HepG2 (cell line): Measurements from ENCODE around the gene FNDC3B. TPM values are rescaled to one million over a fixed set of nuclear protein-coding genes. Genes with fewer than 3 reads are reported as not detected.
A peak's percentile ranks its signal among the peaks of the same experiment; 100 is the strongest.

Experiments used
- ATAC-seq: fragments of 200-7000 bp; cut with Tn5 transposase; 3 replicates; pipeline ENCODE4 v1.9.1; 2020; ENCODE audit warnings: mild to moderate bottlenecking, moderate library complexity
- BruUV-seq: library from RNA; stranded (reverse); fragments of 400-500 nt; replicated peaks from 2 replicates; lab custom pipeline; 2021; lab: Mats Ljungman, UMichigan
- CTCF ChIA-PET: fragments of 300-600 bp; formaldehyde crosslinking; extraction: SDS; loops from one replicate; lab custom pipeline; 2021; ENCODE audit warnings: low total read pairs, inconsistent platforms, low intra/inter-chr PET ratio; lab: Yijun Ruan, JAX
- POLR2A ChIA-PET: fragments of 350-600 bp; sonication (Branson Sonifier 250); formaldehyde crosslinking; loops from one replicate; lab custom pipeline; 2020; ENCODE audit warnings: antibody characterized with exemption, inconsistent platforms; lab: Yijun Ruan, JAX
- DNase-seq: peaks from one replicate; pipeline ENCODE4 v3.0.0-alpha.2; 2015; ENCODE audit warnings: low spot score
- FAIRE-seq: peaks from 3 replicates; lab custom pipeline; 2011; peaks lifted over from hg19 to GRCh38; lab: Jason Lieb, UNC
- H2AFZ ChIP-seq: one replicate; pipeline ENCODE4 v1.6.1; 2011; ENCODE audit warnings: low read length, inconsistent platforms
- H3K27ac ChIP-seq: fragments of 300-600 bp; 3 replicates; pipeline ENCODE4 v1.8.0; 2011; ENCODE audit warnings: mixed run types, mild to moderate bottlenecking, mixed read lengths, low read length, inconsistent platforms; ENCODE audit not compliant: insufficient read depth; ENCODE audit errors: extremely low read length
- H3K27me3 ChIP-seq, 2 experiments: fragments of 200-600 bp in 1 of 2; 2 replicates in 1 of 2; 3 replicates in 1 of 2; pipeline versions ENCODE4 v1.6.0 to v1.8.0; 2011; ENCODE audit warnings: low read length in 2 of 2, mild to moderate bottlenecking in 2 of 2, moderate library complexity in 2 of 2, inconsistent platforms in 1 of 2; ENCODE audit not compliant: insufficient read depth in 2 of 2, control insufficient read depth in 1 of 2
- H3K36me3 ChIP-seq, 2 experiments: fragments of 200-600 bp in 1 of 2; replicated peaks in 1 of 2; 2 replicates in 1 of 2; 3 replicates in 1 of 2; pipeline versions ENCODE4 v1.5.1 to v1.8.0; 2011; ENCODE audit warnings: low read length in 2 of 2, inconsistent platforms in 1 of 2; ENCODE audit not compliant: insufficient read depth in 2 of 2, control insufficient read depth in 1 of 2
- H3K4me1 ChIP-seq: 2 replicates; pipeline ENCODE4 v1.5.1; 2012; ENCODE audit warnings: low read length, inconsistent platforms; ENCODE audit not compliant: insufficient read depth
- H3K4me2 ChIP-seq: 2 replicates; pipeline ENCODE4 v1.6.0; 2011; ENCODE audit warnings: low read depth, low read length, inconsistent platforms
- H3K4me3 ChIP-seq, 3 experiments: fragments of 200-600 bp in 1 of 3; sonication (generic), shearing (Covaris generic) in 1 of 3; replicated peaks in 1 of 3; 2 replicates each; pipeline ENCODE4 v1.5.1; 2011 to 2016; ENCODE audit warnings: low read length in 3 of 3, inconsistent platforms in 2 of 3, low read depth in 2 of 3, mild to moderate bottlenecking in 2 of 3, control low read depth in 1 of 3, mixed read lengths in 1 of 3; ENCODE audit not compliant: insufficient read depth in 1 of 3
- H3K79me2 ChIP-seq: one replicate; pipeline ENCODE4 v1.6.1; 2011; ENCODE audit warnings: low read length, inconsistent platforms; ENCODE audit not compliant: insufficient read depth
- H3K9ac ChIP-seq: 2 replicates; pipeline ENCODE4 v1.6.0; 2011; ENCODE audit warnings: mild to moderate bottlenecking, low read depth, low read length, inconsistent platforms; ENCODE audit not compliant: insufficient read depth
- H3K9me3 ChIP-seq: 2 replicates; pipeline ENCODE4 v1.5.1; 2012; ENCODE audit warnings: mild to moderate bottlenecking, low read length
- H4K20me1 ChIP-seq: 2 replicates; pipeline ENCODE4 v1.6.0; 2011; ENCODE audit warnings: inconsistent platforms, mild to moderate bottlenecking, low read length, moderate library complexity; ENCODE audit not compliant: insufficient read depth
- AGO2 ChIP-seq: fragments of 200-400 bp; formaldehyde crosslinking; optimal IDR thresholded peaks from 2 replicates; pipeline ENCODE3; 2017; ENCODE audit warnings: mild to moderate bottlenecking, low read depth, low read length, moderate library complexity
- HNF4A ChIP-seq: sonication (generic); formaldehyde crosslinking; IDR thresholded peaks from 2 replicates; pipeline ENCODE4 v1.4.0; 2020; ENCODE audit warnings: missing genetic modification reagents
- KAT7 ChIP-seq: IDR thresholded peaks from 2 replicates; pipeline ENCODE4 v1.6.1; 2018; ENCODE audit warnings: borderline replicate concordance, missing compliant biosample characterization
- RBM22 ChIP-seq: fragments of 200-400 bp; formaldehyde crosslinking; optimal IDR thresholded peaks from 2 replicates; pipeline ENCODE3; 2017; ENCODE audit warnings: mild to moderate bottlenecking, low read length, moderate library complexity
- TBX3 ChIP-seq: fragments of 450-650 bp; IDR thresholded peaks from 2 replicates; pipeline ENCODE4 v1.6.1; 2017; ENCODE audit warnings: antibody characterized with exemption, mild to moderate bottlenecking, inconsistent platforms, borderline replicate concordance
- whole genome bisulfite sequencing: methylation state at CpG from one replicate; pipeline ENCODE4 v1.1.6; 2017; ENCODE audit warnings: low lambda C conversion rate; 5-methylcytosine and 5-hydroxymethylcytosine counted together
- in situ Hi-C: cut with HindIII; loops from 2 replicates; pipeline ENCODE4 v1.10.0; 2017; ENCODE audit warnings: low pct_unique_long_range_greater_than_20kb; ENCODE audit not compliant: extremely low pct_ligation_motif_present
- intact Hi-C: fragments of 100-400 bp; cut with micrococcal nuclease; formaldehyde crosslinking; loops from one replicate; pipeline ENCODE4 v1.10.0; 2022; ENCODE audit not compliant: unreplicated experiment
- polyA plus RNA-seq, 8 experiments: library from polyadenylated mRNA; depleted of rRNA in 3 of 8; stranded (reverse) in 7 of 8; unstranded in 1 of 8; fragments of >200 nt; fragmentation: Illumina TruSeq in 4 of 8; extraction: Trizol in 4 of 8; gene quantifications; 2 replicates each; pipeline versions ENCODE4 v1.2.1 to v1.2.3, GENCODE V29; 2011 to 2016; ENCODE audit warnings: low read depth in 4 of 8, missing spikeins in 1 of 8, mixed read lengths in 1 of 8; ENCODE audit not compliant: insufficient read depth in 1 of 8
- total RNA-seq, 5 experiments: library from RNA; depleted of rRNA; stranded (reverse); fragments of >200 nt; fragmentation: Illumina TruSeq; extraction: Trizol; gene quantifications; 2 replicates each; pipeline ENCODE4 v1.2.3, GENCODE V29; 2016; ENCODE audit warnings: low read depth in 1 of 5

FNDC3B gene
- total and polyA plus RNA-seq, 2 of the 13 experiments (the other 11 are each of a cell fraction or from before 2014, with no cell fraction given) = 74.8 to 103 TPM

- Histone ChIP-seq H3K27ac (no peak overlapping the region), H2AFZ (no peak overlapping the region), H3K4me2 (no peak overlapping the region), H3K9me3 (no peaks in the 10 kb centered on the region), H3K79me2 (no peaks in the 10 kb centered on the region), H3K4me1 (no peaks in the 10 kb centered on the region), H3K9ac (no peak overlapping the region), H3K4me3 (no peak overlapping the region), H3K27me3 (no peaks in the 10 kb centered on the region), H4K20me1 (peaks cover 36% of the 10 kb centered on the region), H3K36me3 (peaks cover 31 to 78% of the 10 kb centered on the region in 2 experiments)
- DNase-seq (no peak), ATAC-seq (peak; percentile 22), FAIRE-seq (no peak)
- ChIA-PET POLR2A (no interaction called here), CTCF (no interaction called here)
- BruUV-seq = no TSS peak
- intact Hi-C loops = no loop called here
- whole genome bisulfite sequencing = 98% methylated on average over 8 of the region's 8 CpGs
- in situ Hi-C loops = no loop called here
- TF ChIP-seq TBX3 = no peak
- TF ChIP-seq RBM22 = peak; percentile 89
- peak; percentile 57 for TF ChIP-seq AGO2
- no peak for TF ChIP-seq KAT7 (CRISPR knock-in tag)
These were observed 300.5 kb downstream of the FNDC3B start for GRCh38 chr3:172339892-172340291.

GRCh38 chr3:172340583-172340982 lies 301.2 kb downstream of the FNDC3B start:
- H3K79me2 ChIP-seq = no peaks in the 10 kb centered on the region
- intact Hi-C loops (no loop called here), in situ Hi-C loops (no loop called here)
- CTCF ChIA-PET = no interaction called here
- ATAC-seq = 0 out of 3 replicates have a peak, but pooled peaks have one; percentile 5
- no peak overlapping the region for H3K4me2 ChIP-seq
- 97% methylated on average over 5 of the region's 5 CpGs for WGBS
- POLR2A ChIA-PET = no interaction called here
- TF ChIP-seq AGO2 (peak; percentile 32), HNF4A (CRISPR knock-in tag) (no peak), RBM22 (peak; percentile 63)
- H3K36me3 ChIP-seq = peaks cover 34 to 82% of the 10 kb centered on the region in 2 experiments
- BruUV-seq = no TSS peak
- H2AFZ ChIP-seq = no peak overlapping the region
- H3K9me3 ChIP-seq = no peaks in the 10 kb centered on the region
- no peak overlapping the region for H3K27ac ChIP-seq
- H3K9ac ChIP-seq = no peak overlapping the region
- H4K20me1 ChIP-seq = peaks cover 37% of the 10 kb centered on the region
- no peak for FAIRE-seq
- H3K4me1 ChIP-seq = no peaks in the 10 kb centered on the region
- DNase-seq = no peak
- no peak overlapping the region for H3K4me3 ChIP-seq
- H3K27me3 ChIP-seq = no peaks in the 10 kb centered on the region
